ENCODE data around the gene CDH11. TPM values are rescaled to one million over a fixed set of nuclear protein-coding genes. Genes with fewer than 3 reads are reported as not detected.

Gene CDH11
- total RNA-seq, 2 donors from 2014 or later, result 64.4 to 92.2 TPM

DNA sequence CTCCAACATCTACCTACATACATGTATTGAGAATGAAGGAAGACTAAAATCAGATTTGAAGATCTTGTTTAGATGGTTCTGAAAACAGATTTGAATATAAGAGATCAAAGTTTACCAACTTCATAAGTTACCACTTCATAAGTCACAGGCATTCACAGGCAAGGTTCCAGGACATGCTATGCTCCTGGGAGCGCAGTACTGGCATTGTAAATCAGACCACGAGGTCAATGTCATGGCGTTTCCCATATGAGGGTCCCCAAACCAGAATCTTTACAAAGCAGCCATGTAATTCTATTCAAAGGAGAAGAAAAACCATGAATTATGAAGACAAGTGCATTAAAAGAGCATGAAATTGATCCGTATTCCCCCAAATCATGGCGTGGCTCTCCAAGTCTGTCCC is 3.0 kb downstream of the CDH11 start:
- DNase-seq (ENCODE audit: low spot score), result no peak
- intact Hi-C loops (cut with DNase I), result loop anchor here in 1 of 2 donors (5.0 kb wide), 1 partner anchor 967 kb away; no protein-coding TSS in a partner anchor

DNA sequence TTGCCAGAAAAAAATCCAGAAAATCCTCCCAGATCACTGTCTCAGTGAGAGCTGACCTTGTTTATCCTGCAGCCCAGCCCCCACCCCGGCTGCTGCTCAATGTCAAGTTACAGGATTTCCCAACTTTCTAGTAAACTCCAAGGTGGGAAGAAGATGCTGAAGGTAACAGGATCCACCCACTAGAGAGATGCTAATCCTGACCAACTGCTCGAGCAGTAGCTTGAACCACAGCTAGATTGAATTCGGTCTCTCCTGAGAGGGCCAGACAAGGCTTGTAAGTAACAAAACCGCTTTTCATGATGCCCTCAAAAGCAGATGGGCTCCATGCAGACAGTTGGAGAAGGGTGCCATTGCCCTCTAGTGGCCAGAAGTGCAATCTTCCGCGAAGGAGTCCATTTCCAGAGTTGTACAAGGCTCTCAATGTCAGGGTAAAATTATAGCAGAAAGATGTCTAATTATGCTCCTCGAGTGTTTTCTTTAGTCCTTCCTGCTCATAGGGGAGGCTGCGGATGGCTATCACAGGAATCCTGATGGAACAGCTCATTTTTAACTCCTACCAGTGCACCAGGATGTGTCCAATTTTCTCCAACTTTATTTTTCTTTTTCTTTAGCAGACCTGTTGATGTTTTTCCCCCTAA is 3.9 kb downstream of the CDH11 start:
- DNase-seq (ENCODE audit: low spot score), result peak; percentile 81

GRCh38 chr16:65116818-65117430 is 4.9 kb downstream of the CDH11 start:
- DNase-seq (ENCODE audit: low spot score), result no peak
- intact Hi-C loops (cut with DNase I), result loop anchor here in 1 of 2 donors (5.0 kb wide), 1 partner anchor 965 kb away; no protein-coding TSS in a partner anchor

More for the DNA sequence above, 3.9 kb downstream of the CDH11 start:
- intact Hi-C loops (cut with DNase I), result loop anchor here in 1 of 2 donors (5.0 kb wide), 1 partner anchor 966 kb away; no protein-coding TSS in a partner anchor

DNA sequence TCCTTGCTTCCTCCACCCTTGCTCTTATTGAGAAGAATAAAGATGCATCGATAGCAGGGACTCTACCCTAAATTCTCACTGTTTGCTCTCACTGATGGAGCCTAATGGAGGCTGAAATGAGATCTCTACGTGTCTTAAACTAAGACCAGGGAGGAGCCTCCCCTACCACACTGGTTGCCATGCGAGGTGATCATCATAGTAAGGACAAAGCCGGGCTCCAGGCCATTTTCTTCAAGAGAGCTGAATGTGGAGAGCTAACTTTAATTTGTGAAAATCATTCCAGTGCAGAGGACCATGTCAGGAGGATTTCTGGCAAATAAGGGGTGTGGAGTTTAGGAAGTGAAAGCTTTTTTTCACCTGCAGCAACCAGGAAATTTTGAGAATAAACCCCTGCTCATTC is 5.6 kb downstream of the CDH11 start:
- intact Hi-C loops (cut with DNase I), result loop anchor here in 1 of 2 donors (5.0 kb wide), 1 partner anchor 964 kb away; no protein-coding TSS in a partner anchor
- DNase-seq (ENCODE audit: low spot score), result no peak

GRCh38 chr16:65114527-65114926 is 7.3 kb downstream of the CDH11 start:
- intact Hi-C loops (cut with DNase I), result no loop called here
- DNase-seq (ENCODE audit: low spot score), result no peak

DNA sequence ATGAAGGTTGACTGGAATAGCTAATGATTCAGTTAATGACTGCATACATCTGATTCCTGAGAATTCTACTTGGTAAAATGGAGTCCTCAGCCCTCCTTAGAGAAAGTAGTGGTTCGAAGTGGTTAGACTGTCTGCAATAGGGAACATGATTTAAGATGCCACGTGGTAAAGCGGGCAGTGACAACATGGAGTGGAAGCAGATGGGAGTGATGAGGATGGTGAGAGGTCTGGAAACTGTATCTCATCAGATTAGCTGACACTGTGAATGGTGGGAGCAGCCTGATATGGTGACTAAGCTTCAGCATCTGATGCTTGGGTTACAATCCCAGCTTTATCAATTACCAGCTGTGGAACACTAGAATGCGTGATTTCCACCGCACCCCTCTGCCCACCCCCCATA is 8.4 kb downstream of the CDH11 start:
- intact Hi-C loops (cut with DNase I), result no loop called here
- DNase-seq (ENCODE audit: low spot score), result no peak

DNA sequence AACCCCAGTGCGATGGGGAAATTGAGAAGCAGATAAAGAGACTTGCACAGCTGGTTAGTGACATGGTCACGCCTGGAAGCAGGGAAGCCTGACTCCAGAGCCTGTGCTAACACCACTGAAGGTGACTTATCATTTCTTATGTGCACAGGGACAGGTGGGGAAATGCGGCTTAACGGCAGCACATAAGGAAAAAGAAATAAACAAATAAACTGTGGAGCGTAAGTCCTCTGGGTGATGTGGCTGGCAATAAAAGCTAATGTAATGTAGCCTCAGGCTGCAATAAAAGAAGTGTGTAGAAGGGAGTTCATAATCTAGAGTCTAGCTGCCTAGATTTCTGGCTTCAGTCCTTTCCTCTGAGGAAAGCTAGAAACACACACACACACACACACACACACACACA is 10.6 kb downstream of the CDH11 start:
- intact Hi-C loops (cut with DNase I), result no loop called here
- DNase-seq (ENCODE audit: low spot score), result no peak

DNA sequence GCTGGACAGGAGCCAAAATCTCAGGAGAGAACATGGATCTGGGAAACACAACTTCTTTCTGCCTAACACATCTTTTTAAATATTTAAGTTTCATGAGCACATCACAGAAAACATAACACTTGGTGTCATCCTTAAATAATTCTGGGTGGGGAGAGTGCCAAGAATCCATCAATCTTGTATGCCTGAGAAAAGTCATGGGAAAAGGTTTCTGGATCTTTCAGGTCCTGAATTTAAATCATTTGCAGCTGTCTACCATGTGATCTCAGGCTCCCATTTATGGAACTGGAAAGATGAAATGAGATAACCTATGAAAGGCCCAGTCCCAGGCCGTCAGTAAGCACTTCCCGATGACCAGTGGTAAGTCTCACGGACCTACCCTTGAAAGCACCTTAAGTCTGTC is 15.1 kb downstream of the CDH11 start:
- no peak for DNase-seq (ENCODE audit: low spot score)
- intact Hi-C loops (cut with DNase I), result no loop called here

- no peak for DNase-seq (ENCODE audit: low spot score)
- intact Hi-C loops (cut with DNase I), result no loop called here
Observed at GRCh38 chr16:65105171-65105570, 16.7 kb downstream of the CDH11 start.

- DNase-seq (ENCODE audit: low spot score), result no peak
- intact Hi-C loops (cut with DNase I), result no loop called here
Observed at GRCh38 chr16:65104471-65104870, 17.4 kb downstream of the CDH11 start.

- intact Hi-C loops (cut with DNase I), result no loop called here
- no peak for DNase-seq (ENCODE audit: low spot score)
Observed at GRCh38 chr16:65102326-65102725, 19.5 kb downstream of the CDH11 start.

GRCh38 chr16:65101009-65101408 is 20.9 kb downstream of the CDH11 start:
- DNase-seq (ENCODE audit: low spot score), result no peak
- intact Hi-C loops (cut with DNase I), result no loop called here

DNA sequence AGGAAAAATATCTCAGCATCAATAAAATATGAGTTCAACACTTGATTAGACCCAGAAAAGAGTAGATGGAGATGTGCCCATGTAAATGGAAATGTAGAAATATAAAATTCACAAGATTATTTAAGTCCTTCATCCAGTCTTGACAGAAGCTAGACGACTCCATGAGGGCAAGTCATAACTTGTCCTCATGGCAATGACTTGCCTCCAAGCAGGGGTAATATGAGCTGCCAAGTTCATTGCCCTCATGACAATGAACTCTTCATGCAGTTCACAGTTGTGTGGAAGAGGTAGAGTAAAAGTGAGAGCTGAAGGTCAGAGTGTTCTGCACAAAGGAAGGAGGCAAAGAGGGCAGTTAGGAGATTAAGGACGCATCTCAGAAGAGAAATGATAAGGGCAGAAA is 22.3 kb downstream of the CDH11 start:
- intact Hi-C loops (cut with DNase I), result no loop called here
- no peak for DNase-seq (ENCODE audit: low spot score)

DNA sequence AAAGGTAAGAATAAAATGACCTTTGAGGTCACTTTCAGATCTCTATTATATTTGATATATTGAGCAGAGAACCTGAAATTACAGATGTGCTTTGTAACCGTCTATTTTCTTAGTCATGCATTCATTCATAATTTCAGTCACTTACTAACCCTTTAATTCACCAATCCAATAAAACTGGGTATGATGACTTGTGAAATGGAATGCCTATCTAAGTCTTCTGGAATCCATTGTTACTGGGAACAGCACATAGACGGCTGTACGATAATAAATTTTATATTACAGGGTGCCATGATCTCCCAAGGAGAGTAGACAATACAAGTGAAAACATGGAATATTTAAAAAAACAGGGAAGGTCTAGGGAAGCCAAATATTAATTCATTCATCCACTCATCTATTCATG is 22.9 kb downstream of the CDH11 start:
- intact Hi-C loops (cut with DNase I), result no loop called here
- no peak for DNase-seq (ENCODE audit: low spot score)

DNA sequence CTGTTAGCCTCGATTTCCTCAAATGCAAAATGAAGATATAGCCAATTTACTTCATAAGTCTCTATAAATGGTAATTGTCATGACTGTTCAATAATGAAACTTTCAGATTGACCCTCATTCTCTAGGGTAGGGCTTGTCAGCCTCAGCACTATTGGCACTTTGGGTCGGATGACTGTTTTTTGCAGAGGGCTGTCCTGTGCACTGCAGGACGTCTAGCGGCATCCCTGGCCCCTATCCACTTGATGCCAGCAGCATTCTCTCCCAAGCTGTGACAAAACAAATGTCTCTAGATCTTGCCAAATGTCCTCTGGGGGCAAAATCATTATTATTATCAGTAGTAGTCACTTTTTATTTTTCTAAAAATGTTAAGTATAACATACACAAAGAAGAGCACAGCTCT is 24.6 kb downstream of the CDH11 start:
- intact Hi-C loops (cut with DNase I), result no loop called here
- DNase-seq (ENCODE audit: low spot score), result no peak

GRCh38 chr16:65095906-65096305 is 26.0 kb downstream of the CDH11 start:
- intact Hi-C loops (cut with DNase I), result no loop called here

GRCh38 chr16:65095090-65095728 is 26.7 kb downstream of the CDH11 start:
- intact Hi-C loops (cut with DNase I), result no loop called here
- no peak for DNase-seq (ENCODE audit: low spot score)

More at GRCh38 chr16:65095906-65096305, 26.0 kb downstream of the CDH11 start:
- DNase-seq (ENCODE audit: low spot score), result no peak

GRCh38 chr16:65094009-65094408 is 27.9 kb downstream of the CDH11 start:
- DNase-seq (ENCODE audit: low spot score), result no peak
- intact Hi-C loops (cut with DNase I), result no loop called here

DNA sequence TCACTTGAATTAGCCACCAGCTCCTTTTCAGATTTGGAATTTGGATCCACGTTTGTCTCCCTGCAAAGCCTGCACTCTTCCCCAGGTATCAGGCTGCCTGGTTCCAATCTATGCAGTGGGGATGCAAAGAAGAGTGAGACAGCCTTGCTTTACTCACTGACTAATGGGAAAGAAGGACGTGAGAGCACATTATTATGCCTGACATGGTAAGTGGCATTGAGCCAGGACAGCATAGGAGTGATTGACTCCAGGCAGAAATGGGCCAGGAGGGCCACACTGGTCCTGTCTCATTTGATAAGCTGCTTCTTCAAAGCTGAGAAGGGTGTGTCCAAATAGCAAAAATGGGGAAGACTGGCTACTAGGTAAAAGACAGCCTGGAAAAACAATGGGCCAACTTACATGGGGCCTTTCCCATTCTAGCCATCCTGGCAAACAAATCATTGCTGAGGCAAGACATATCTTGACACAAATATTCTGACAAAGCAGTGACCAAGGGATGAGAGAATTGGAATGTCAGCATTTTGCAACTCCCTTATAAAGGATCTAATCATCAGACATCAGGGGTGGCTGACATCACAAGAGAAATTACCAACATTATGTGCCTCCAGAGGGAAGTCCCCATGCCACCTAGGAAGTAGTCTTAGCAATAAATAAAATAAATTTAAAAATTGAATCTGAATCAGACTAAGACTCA is 38.6 kb downstream of the CDH11 start:
- no peak for DNase-seq (ENCODE audit: low spot score)
- intact Hi-C loops (cut with DNase I), result no loop called here

DNA sequence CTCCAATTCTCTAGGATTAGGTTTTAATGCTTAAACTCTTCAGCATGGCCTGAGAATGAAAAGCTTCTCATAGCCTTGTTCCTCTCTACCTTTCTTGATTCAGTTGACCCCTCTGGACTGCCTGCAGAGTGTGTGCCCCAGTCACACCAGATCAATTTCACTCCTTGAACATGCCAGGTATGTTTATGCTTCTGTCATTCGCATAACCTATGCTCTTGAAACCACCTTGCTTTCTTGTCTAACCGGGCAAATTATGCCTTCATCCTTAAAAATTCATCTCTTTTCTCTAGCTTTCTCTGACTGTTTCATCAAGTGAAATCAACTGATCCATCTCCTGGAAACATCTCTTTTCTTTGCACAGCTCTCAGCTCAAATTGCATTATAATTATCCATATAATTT is 42.3 kb downstream of the CDH11 start:
- intact Hi-C loops (cut with DNase I), result no loop called here
- DNase-seq (ENCODE audit: low spot score), result no peak

Data from posterior vena cava (tissue), 2 donors.